ENCODE data around the gene CHST5. TPM values are rescaled to one million over a fixed set of nuclear protein-coding genes. Genes with fewer than 3 reads are reported as not detected.

CHST5 gene
- total and polyA plus RNA-seq, 2 donors (not counting 1 experiment from before 2014, with no cell fraction given): 0.99 TPM; not detected in 1

DNA sequence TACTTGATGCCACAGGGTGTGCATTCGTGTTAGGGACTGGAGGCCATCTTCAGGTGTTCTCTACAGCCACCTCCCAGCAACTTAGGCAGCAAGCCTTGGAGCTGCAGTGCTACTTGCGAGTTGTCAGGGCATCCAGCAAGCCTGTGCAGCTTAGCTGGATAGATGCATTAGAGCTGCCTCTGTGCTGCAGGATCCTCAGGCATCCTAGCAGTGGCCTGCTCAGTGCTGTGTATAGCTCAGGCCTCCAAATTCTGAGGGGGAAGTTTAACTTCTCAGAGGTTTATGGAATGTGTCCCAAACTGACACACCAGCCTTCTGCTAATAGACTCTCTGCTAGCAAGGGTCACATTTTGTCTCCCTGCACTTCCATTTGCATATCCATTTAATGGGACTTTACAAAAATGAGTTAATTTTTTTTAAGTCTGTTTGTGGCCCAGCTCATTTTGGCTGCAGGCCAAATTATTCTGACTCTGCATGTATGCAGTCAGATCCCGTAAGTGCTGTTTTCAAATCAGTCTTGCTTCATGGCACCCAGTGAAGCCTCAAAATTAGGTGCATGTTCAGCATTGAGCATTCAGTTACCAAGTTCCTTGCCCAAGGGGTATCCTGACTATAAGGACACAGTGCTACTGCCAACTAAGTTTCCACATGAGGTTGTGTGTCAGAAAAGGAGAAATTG, 37.1 kb upstream of the CHST5 start:
- Histone ChIP-seq H4K20me1 (ENCODE audit: control insufficient read depth, insufficient read depth, low read length, poor library complexity, severe bottlenecking) (peaks cover 25% of the 10 kb centered on the region), H3K4me3 (ENCODE audit: control extremely low read depth in 1 of 5, extremely low read depth in 1 of 5, insufficient read depth in 1 of 5, low read depth in 2 of 5, low read length in 4 of 5) (no peak overlapping the region), H3K4me1 (ENCODE audit: control insufficient read depth in 2 of 2, insufficient read depth in 2 of 2, low read length in 2 of 2) (peaks cover 25 to 74% of the 10 kb centered on the region in 2 donors), H3K36me3 (replicated peaks in 1 of 2; ENCODE audit: control extremely low read depth in 1 of 2, control insufficient read depth in 1 of 2, extremely low read depth in 1 of 2, insufficient read depth in 2 of 2, low read length in 1 of 2) (peaks cover 18 to 88% of the 10 kb centered on the region in 2 experiments), H2AFZ (ENCODE audit: insufficient read depth, low read depth, low read length, poor library complexity, severe bottlenecking) (no peak overlapping the region), H3K9ac (ENCODE audit: low read length) (no peak overlapping the region), H3K4me2 (replicated peaks; ENCODE audit: low read depth, low read length, poor library complexity, severe bottlenecking) (no peak overlapping the region), H3K79me2 (ENCODE audit: control insufficient read depth, insufficient read depth, low read length) (peaks cover 55% of the 10 kb centered on the region), H3K27ac (ENCODE audit: low read length in 2 of 2) (peak overlapping the region in 1 of 2 donors; percentile 5), H3K27me3 (replicated peaks in 1 of 4; ENCODE audit: control extremely low read depth in 1 of 4, control insufficient read depth in 3 of 4, insufficient read depth in 4 of 4, low read length in 3 of 4) (no peaks in the 10 kb centered on the region), H3K9me3 (ENCODE audit: control extremely low read depth in 1 of 3, control insufficient read depth in 2 of 3, insufficient read depth in 1 of 3, low read length in 2 of 3) (no peaks in the 10 kb centered on the region)
- intact Hi-C loops (cut with micrococcal nuclease): no loop called here
- POLR2A ChIA-PET: no interaction called here
- Mint-ChIP-seq H3K4me3 (peak overlapping the region; percentile 24), H3K4me1 (peaks cover 65% of the 10 kb centered on the region), H3K9me3 (ENCODE audit: insufficient read depth) (no peaks in the 10 kb centered on the region), H3K27ac (peak overlapping the region; percentile 20), H3K27me3 (no peaks in the 10 kb centered on the region)
- CTCF ChIA-PET: interaction anchor here (0.6 to 1.1 kb wide), 2 partner anchors 22 to 104 kb away, joined by 3 to 5 read pairs; no protein-coding TSS in a partner anchor
- ATAC-seq (ENCODE audit: low read depth) (no peak), DNase-seq (no peak)
- TF ChIP-seq, protein P1, sequence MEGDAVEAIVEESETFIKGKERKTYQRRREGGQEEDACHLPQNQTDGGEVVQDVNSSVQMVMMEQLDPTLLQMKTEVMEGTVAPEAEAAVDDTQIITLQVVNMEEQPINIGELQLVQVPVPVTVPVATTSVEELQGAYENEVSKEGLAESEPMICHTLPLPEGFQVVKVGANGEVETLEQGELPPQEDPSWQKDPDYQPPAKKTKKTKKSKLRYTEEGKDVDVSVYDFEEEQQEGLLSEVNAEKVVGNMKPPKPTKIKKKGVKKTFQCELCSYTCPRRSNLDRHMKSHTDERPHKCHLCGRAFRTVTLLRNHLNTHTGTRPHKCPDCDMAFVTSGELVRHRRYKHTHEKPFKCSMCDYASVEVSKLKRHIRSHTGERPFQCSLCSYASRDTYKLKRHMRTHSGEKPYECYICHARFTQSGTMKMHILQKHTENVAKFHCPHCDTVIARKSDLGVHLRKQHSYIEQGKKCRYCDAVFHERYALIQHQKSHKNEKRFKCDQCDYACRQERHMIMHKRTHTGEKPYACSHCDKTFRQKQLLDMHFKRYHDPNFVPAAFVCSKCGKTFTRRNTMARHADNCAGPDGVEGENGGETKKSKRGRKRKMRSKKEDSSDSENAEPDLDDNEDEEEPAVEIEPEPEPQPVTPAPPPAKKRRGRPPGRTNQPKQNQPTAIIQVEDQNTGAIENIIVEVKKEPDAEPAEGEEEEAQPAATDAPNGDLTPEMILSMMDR (IDR thresholded peaks at IDR 0.05): no peak
- no peak for TF ChIP-seq EZH2 (IDR thresholded peaks at IDR 0.05; ENCODE audit: borderline replicate concordance, insufficient read depth, low read depth, low read length, poor library complexity, severe bottlenecking)
- 86% methylated on average over 3 of the region's 3 CpGs for WGBS (ENCODE audit: insufficient coverage)

DNA sequence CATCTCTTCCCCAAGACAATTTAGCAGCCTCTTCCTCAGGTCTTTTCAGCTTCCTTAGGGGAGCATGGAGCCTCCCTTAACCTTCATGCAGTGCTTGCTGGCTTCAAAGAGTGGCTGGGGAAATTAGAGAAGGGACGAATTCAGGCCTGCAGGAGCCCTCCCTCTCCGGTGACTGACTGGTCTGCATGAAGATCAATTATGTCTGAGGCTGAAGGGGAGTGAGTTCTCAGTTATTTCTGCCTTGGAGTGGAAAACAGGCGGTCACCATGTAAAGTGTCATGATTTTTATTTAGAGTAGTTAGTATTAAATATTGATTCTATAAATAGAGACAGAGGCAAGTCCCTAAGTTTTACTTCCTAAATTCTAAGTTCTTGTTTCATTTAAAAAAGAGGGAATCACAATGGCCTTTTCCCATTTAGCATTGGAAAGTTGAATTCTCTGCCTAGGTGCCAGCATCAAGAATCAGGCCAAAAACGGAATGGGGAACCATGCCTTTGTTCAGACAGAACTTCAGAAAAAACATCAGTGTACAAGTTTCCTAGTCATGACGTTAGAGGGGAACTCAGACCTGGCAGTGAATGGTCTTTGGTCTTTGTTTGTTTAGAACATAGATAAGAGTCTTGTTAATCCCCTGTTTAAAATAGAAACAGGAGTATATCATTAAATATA, 34.6 kb upstream of the CHST5 start:
- intact Hi-C loops (cut with micrococcal nuclease): loop anchor here (2.0 kb wide), 2 partner anchors 14 kb away; partner anchors contain the start of gene TMEM231
- H3K4me3 Mint-ChIP-seq: peak overlapping the region; percentile 58
- peaks cover 73% of the 10 kb centered on the region for H3K79me2 ChIP-seq (ENCODE audit: control insufficient read depth, insufficient read depth, low read length)

More for the DNA sequence above, 34.6 kb upstream of the CHST5 start:
- peak overlapping the region; percentile 93 for H3K27ac Mint-ChIP-seq
- Histone ChIP-seq H3K9me3 (ENCODE audit: control extremely low read depth in 1 of 3, control insufficient read depth in 2 of 3, insufficient read depth in 1 of 3, low read length in 2 of 3) (no peaks in the 10 kb centered on the region), H3K36me3 (replicated peaks in 1 of 2; ENCODE audit: control extremely low read depth in 1 of 2, control insufficient read depth in 1 of 2, extremely low read depth in 1 of 2, insufficient read depth in 2 of 2, low read length in 1 of 2) (peaks cover 15 to 70% of the 10 kb centered on the region in 2 experiments), H3K27ac (ENCODE audit: low read length in 2 of 2) (peak overlapping the region; percentile 79 to 89), H4K20me1 (ENCODE audit: control insufficient read depth, insufficient read depth, low read length, poor library complexity, severe bottlenecking) (peaks cover 27% of the 10 kb centered on the region), H3K27me3 (replicated peaks in 1 of 4; ENCODE audit: control extremely low read depth in 1 of 4, control insufficient read depth in 3 of 4, insufficient read depth in 4 of 4, low read length in 3 of 4) (no peaks in the 10 kb centered on the region), H3K4me2 (replicated peaks; ENCODE audit: low read depth, low read length, poor library complexity, severe bottlenecking) (peak overlapping the region; percentile 27), H3K4me3 (ENCODE audit: control extremely low read depth in 1 of 5, extremely low read depth in 1 of 5, insufficient read depth in 1 of 5, low read depth in 2 of 5, low read length in 4 of 5) (no peak overlapping the region), H3K9ac (ENCODE audit: low read length) (no peak overlapping the region), H3K4me1 (ENCODE audit: control insufficient read depth in 2 of 2, insufficient read depth in 2 of 2, low read length in 2 of 2) (peaks cover 36 to 80% of the 10 kb centered on the region in 2 donors), H2AFZ (ENCODE audit: insufficient read depth, low read depth, low read length, poor library complexity, severe bottlenecking) (no peak overlapping the region)
- POLR2A ChIA-PET: no interaction called here
- peak; percentile 19 for ATAC-seq (ENCODE audit: low read depth)
- TF ChIP-seq EZH2 (IDR thresholded peaks at IDR 0.05; ENCODE audit: borderline replicate concordance, insufficient read depth, low read depth, low read length, poor library complexity, severe bottlenecking): no peak
- TF ChIP-seq, protein P1 (IDR thresholded peaks at IDR 0.05): no peak
- no peaks in the 10 kb centered on the region for H3K9me3 Mint-ChIP-seq (ENCODE audit: insufficient read depth)
- no peaks in the 10 kb centered on the region for H3K27me3 Mint-ChIP-seq
- H3K4me1 Mint-ChIP-seq: peaks cover 68% of the 10 kb centered on the region
- WGBS (ENCODE audit: insufficient coverage): 18% methylated on average over 1 of the region's 5 CpGs
- peak; percentile 67 for DNase-seq
- CTCF ChIA-PET: interaction anchor here (0.7 kb wide), 1 partner anchor 9 kb away, joined by 3 read pairs; no protein-coding TSS in a partner anchor

Data from B cell (primary cell).